SK-N-SH (cell line): ENCODE measurements around the gene ZG16. TPM values are rescaled to one million over a fixed set of nuclear protein-coding genes. Genes with fewer than 3 reads are reported as not detected.

Experiments
- CTCF ChIA-PET: fragments of 300-600, 350-600 bp; formaldehyde crosslinking; extraction: SDS; loops from one replicate; lab custom pipeline; 2021; lab: Yijun Ruan, JAX
- POLR2A ChIA-PET: fragments of 350-600 bp; sonication (Branson Sonifier 250); formaldehyde crosslinking; extraction: SDS; loops from one replicate; lab custom pipeline; 2020; ENCODE audit warnings: antibody characterized with exemption, inconsistent platforms; lab: Yijun Ruan, JAX
- DNase-seq: peaks from one replicate; pipeline ENCODE4 v3.0.0; 2012
- H2AFZ ChIP-seq: fragments of 200-600 bp; sonication (generic); 2 replicates; pipeline ENCODE4 v1.8.1; 2016; ENCODE audit warnings: antibody characterized with exemption, mild to moderate bottlenecking, low read depth
- H3F3A ChIP-seq: fragments of 200-600 bp; sonication (generic); replicated peaks from 2 replicates; pipeline ENCODE3; 2016; ENCODE audit warnings: antibody characterized with exemption, mild to moderate bottlenecking; ENCODE audit not compliant: insufficient read depth
- H3K27ac ChIP-seq, 2 experiments: fragments of 200-500 bp in 1 of 2; fragments of 200-600 bp in 1 of 2; sonication (Bioruptor generic) in 1 of 2; sonication (generic), shearing (Covaris generic) in 1 of 2; 2 replicates each; pipeline versions ENCODE4 v1.5.1 to v1.6.1; 2014 to 2016; ENCODE audit warnings: low read depth in 2 of 2, inconsistent platforms in 1 of 2, low read length in 1 of 2, mild to moderate bottlenecking in 1 of 2, mixed read lengths in 1 of 2
- H3K27me3 ChIP-seq: fragments of 200-600 bp; sonication (generic), shearing (Covaris generic); 2 replicates; pipeline ENCODE4 v1.6.1; 2016; ENCODE audit warnings: mixed run types; ENCODE audit not compliant: insufficient read depth
- H3K36me3 ChIP-seq, 2 experiments: fragments of 200-500 bp in 1 of 2; fragments of 200-600 bp in 1 of 2; sonication (Bioruptor generic) in 1 of 2; sonication (generic) in 1 of 2; replicated peaks in 1 of 2; 2 replicates each; pipeline versions ENCODE3 to v1.5.1; 2014 to 2016; ENCODE audit warnings: low read length in 1 of 2, mild to moderate bottlenecking in 1 of 2; ENCODE audit not compliant: insufficient read depth in 2 of 2, control insufficient read depth in 1 of 2
- H3K4me1 ChIP-seq, 2 experiments: fragments of 200-500 bp in 1 of 2; fragments of 200-600 bp in 1 of 2; sonication (Bioruptor generic) in 1 of 2; sonication (generic), shearing (Covaris generic) in 1 of 2; 2 replicates each; pipeline versions ENCODE4 v1.5.1 to v1.6.1; 2014 to 2016; ENCODE audit warnings: low read depth in 1 of 2, low read length in 1 of 2, mixed run types in 1 of 2; ENCODE audit not compliant: insufficient read depth in 2 of 2, control insufficient read depth in 1 of 2
- H3K4me2 ChIP-seq: fragments of 200-600 bp; sonication (generic), shearing (Covaris generic); 2 replicates; pipeline ENCODE4 v1.6.1; 2017; ENCODE audit warnings: mixed run types
- H3K4me3 ChIP-seq, 2 experiments: fragments of 200-500 bp in 1 of 2; fragments of 200-600 bp in 1 of 2; sonication (Bioruptor generic) in 1 of 2; sonication (generic), shearing (Covaris generic) in 1 of 2; 2 replicates each; pipeline versions ENCODE4 v1.5.1 to v1.8.1; 2014 to 2016; ENCODE audit warnings: low read depth in 2 of 2, inconsistent platforms in 1 of 2, low read length in 1 of 2, mild to moderate bottlenecking in 1 of 2, mixed read lengths in 1 of 2, moderate library complexity in 1 of 2
- H3K79me2 ChIP-seq: fragments of 200-600 bp; sonication (generic); 2 replicates; pipeline ENCODE4 v1.8.1; 2017; ENCODE audit warnings: mild to moderate bottlenecking; ENCODE audit not compliant: insufficient read depth
- H3K9ac ChIP-seq: fragments of 200-600 bp; sonication (generic); 2 replicates; pipeline ENCODE4 v1.6.1; 2017; ENCODE audit warnings: mixed run types
- H3K9me2 ChIP-seq: fragments of 200-600 bp; sonication (generic); 2 replicates; pipeline ENCODE4 v1.6.1; 2017; ENCODE audit warnings: mixed run types
- H3K9me3 ChIP-seq: fragments of 200-600 bp; sonication (generic); 2 replicates; pipeline ENCODE4 v1.6.1; 2017; ENCODE audit warnings: mixed run types, mild to moderate bottlenecking, moderate library complexity
- H4K20me1 ChIP-seq: fragments of 200-600 bp; sonication (generic); 2 replicates; pipeline ENCODE4 v1.6.1; 2017; ENCODE audit warnings: mild to moderate bottlenecking, mixed run types; ENCODE audit not compliant: insufficient read depth
- EZH2phosphoT487 ChIP-seq: fragments of 200-600 bp; sonication (generic); IDR thresholded peaks from 2 replicates; pipeline ENCODE4 v1.6.1; 2017; ENCODE audit warnings: low read depth, mixed run types, mild to moderate bottlenecking, antibody characterized with exemption, moderate library complexity, borderline replicate concordance
- FOSL2 ChIP-seq: IDR thresholded peaks from 2 replicates; pipeline ENCODE4 v1.4.0; 2012; ENCODE audit warnings: low read depth, mild to moderate bottlenecking, moderate library complexity, borderline replicate concordance
- FOXJ3 ChIP-seq: sonication (generic); formaldehyde crosslinking; IDR thresholded peaks from 2 replicates; pipeline ENCODE4 v1.5.1; 2020; ENCODE audit warnings: mild to moderate bottlenecking, missing genetic modification reagents
- MAX ChIP-seq: IDR thresholded peaks from 2 replicates; pipeline ENCODE4 v1.4.0; 2012; ENCODE audit warnings: low read depth
- NFIC ChIP-seq: IDR thresholded peaks from 2 replicates; pipeline ENCODE4 v1.4.0; 2012; ENCODE audit warnings: borderline replicate concordance
- RFX5 ChIP-seq: IDR thresholded peaks from 2 replicates; pipeline ENCODE4 v1.6.1; 2012; ENCODE audit warnings: mild to moderate bottlenecking, improper control_type of control experiment, low read length
- WGBS: methylation state at CpG from one replicate; pipeline ENCODE4 v1.1.6; 2017; ENCODE audit warnings: low lambda C conversion rate; 5-methylcytosine and 5-hydroxymethylcytosine counted together
- polyA plus RNA-seq, 3 experiments: library from polyadenylated mRNA; depleted of rRNA; stranded (reverse); fragments of >200 nt; gene quantifications; 2 replicates each; pipeline ENCODE4 v1.2.3, GENCODE V29; 2012
- TF ChIP-seq, protein P1 (sequence below): IDR thresholded peaks from 2 replicates; pipeline ENCODE4; 2012

The ZG16 gene
- polyA plus RNA-seq, 1 of the 3 experiments (the other 2 are of a cell fraction): not detected

- peak overlapping the region; percentile 90; the same call in 1 of the 2 replicates for H3K4me2 ChIP-seq
- H3K27me3 ChIP-seq: no peaks in the 10 kb centered on the region
- peaks cover 5% of the 10 kb centered on the region; the same call in 1 of the 2 replicates for H4K20me1 ChIP-seq
- ChIA-PET POLR2A (interaction anchor here (0.8 to 4.0 kb wide), 5 partner anchors 9 to 261 kb away, joined by 3 to 19 read pairs (median 4); partner anchors contain the start of genes ALDOA and KIF22), CTCF (interaction anchor here (1.0 to 2.3 kb wide), 6 partner anchors 9 to 96 kb away, joined by 3 to 17 read pairs (median 4); partner anchors contain the start of genes ASPHD1, KIF22, MVP and PAGR1)
- WGBS: 91% methylated on average over 8 of the region's 8 CpGs
- no peaks in the 10 kb centered on the region for H3K9me2 ChIP-seq
- H3K36me3 ChIP-seq: peaks cover 13 to 33% of the 10 kb centered on the region in 2 experiments
- H3K4me3 ChIP-seq: no peak overlapping the region
- H3K9ac ChIP-seq: no peak overlapping the region; the same call in 1 of the 2 replicates
- no peak for DNase-seq
- peak overlapping the region; percentile 89 to 93; a peak in 2 of 4 replicates for H3K27ac ChIP-seq
- peaks cover 19% of the 10 kb centered on the region for H3K79me2 ChIP-seq
- TF ChIP-seq FOSL2: no peak
- TF ChIP-seq NFIC: no peak
- TF ChIP-seq EZH2phosphoT487: no peak
- no peak for TF ChIP-seq RFX5
- TF ChIP-seq MAX: no peak
- peaks cover 7 to 22% of the 10 kb centered on the region in 2 experiments for H3K4me1 ChIP-seq
- no peaks in the 10 kb centered on the region for H3K9me3 ChIP-seq
- H3F3A ChIP-seq: peaks cover 33% of the 10 kb centered on the region
- H2AFZ ChIP-seq: no peak overlapping the region
These were observed 26.0 kb downstream of the ZG16 start for GRCh38 chr16:29804020-29804419.

- POLR2A ChIA-PET: interaction anchor here (0.6 to 4.0 kb wide), 6 partner anchors 10 to 261 kb away, joined by 3 to 19 read pairs (median 4); partner anchors contain the start of genes ALDOA and KIF22
- WGBS: 23% methylated on average over 21 of the region's 26 CpGs
- no peak for DNase-seq
These were observed 26.6 kb downstream of the ZG16 start for GRCh38 chr16:29804455-29805231.

More at GRCh38 chr16:29804455-29805231, 26.6 kb downstream of the ZG16 start:
- no peak for TF ChIP-seq FOSL2
- 0 out of 2 replicates have a peak, but pooled peaks have one; percentile 7 for TF ChIP-seq FOXJ3 (CRISPR knock-in tag)
- TF ChIP-seq, protein P1, sequence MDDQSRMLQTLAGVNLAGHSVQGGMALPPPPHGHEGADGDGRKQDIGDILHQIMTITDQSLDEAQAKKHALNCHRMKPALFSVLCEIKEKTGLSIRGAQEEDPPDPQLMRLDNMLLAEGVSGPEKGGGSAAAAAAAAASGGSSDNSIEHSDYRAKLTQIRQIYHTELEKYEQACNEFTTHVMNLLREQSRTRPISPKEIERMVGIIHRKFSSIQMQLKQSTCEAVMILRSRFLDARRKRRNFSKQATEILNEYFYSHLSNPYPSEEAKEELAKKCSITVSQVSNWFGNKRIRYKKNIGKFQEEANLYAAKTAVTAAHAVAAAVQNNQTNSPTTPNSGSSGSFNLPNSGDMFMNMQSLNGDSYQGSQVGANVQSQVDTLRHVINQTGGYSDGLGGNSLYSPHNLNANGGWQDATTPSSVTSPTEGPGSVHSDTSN: 0 out of 2 replicates have a peak, but pooled peaks have one; percentile 28
- no peak for TF ChIP-seq MAX
- peak overlapping the region; percentile 60 to 88 for H3K4me3 ChIP-seq
- H4K20me1 ChIP-seq: peaks cover 10% of the 10 kb centered on the region
- peaks cover 18 to 30% of the 10 kb centered on the region in 2 experiments for H3K36me3 ChIP-seq
- H3K79me2 ChIP-seq: peaks cover 25% of the 10 kb centered on the region
- H3K27me3 ChIP-seq: no peaks in the 10 kb centered on the region
- peak overlapping the region; percentile 95 for H3K9ac ChIP-seq
- CTCF ChIA-PET: interaction anchor here (1.0 to 2.3 kb wide), 5 partner anchors 12 to 95 kb away, joined by 3 to 17 read pairs (median 5); partner anchors contain the start of genes ASPHD1, KIF22, MVP and PAGR1
- H3F3A ChIP-seq: peaks cover 36% of the 10 kb centered on the region
- H3K27ac ChIP-seq: peak overlapping the region; percentile 89 to 93
- peaks cover 14 to 29% of the 10 kb centered on the region in 2 experiments for H3K4me1 ChIP-seq
- H3K4me2 ChIP-seq: peak overlapping the region; percentile 90
- H3K9me3 ChIP-seq: no peaks in the 10 kb centered on the region
- no peaks in the 10 kb centered on the region for H3K9me2 ChIP-seq
- peak overlapping the region; percentile 56; the same call in 1 of the 2 replicates for H2AFZ ChIP-seq
